ENCODE measurements around the gene PEX10. TPM values are rescaled to one million over a fixed set of nuclear protein-coding genes. Genes with fewer than 3 reads are reported as not detected.

The PEX10 gene
- total RNA-seq, 1 donor from 2014 or later: 24.2 TPM

DNA sequence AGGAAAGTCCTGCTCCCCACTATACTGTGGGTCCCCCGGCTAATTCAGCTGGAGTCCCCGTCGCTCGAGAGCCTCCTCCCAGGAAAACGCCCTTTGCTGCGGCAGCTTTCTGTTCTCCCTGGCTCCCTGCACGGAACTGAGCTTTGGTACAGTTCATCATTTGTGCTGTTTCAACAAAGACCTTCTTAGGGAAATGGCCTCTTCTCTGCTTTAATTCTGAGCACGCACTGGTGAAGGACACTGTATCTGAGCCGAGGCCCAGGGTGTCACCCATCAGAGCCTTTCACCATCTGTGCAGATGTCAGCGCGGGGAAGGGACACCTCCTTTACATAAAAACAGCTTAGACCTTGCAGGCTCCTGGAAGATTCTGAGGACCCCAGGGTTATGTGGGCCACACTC is 13.5 kb upstream of the PEX10 start:
- peaks cover 1% of the 10 kb centered on the region for H3K36me3 Mint-ChIP-seq (ENCODE audit: low read depth)
- no peaks in the 10 kb centered on the region for H3K4me1 Mint-ChIP-seq
- DNase-seq: no peak
- H3K27me3 Mint-ChIP-seq: no peaks in the 10 kb centered on the region
- intact Hi-C loops (cut with micrococcal nuclease): no loop called here
- H3K9me3 Mint-ChIP-seq: no peaks in the 10 kb centered on the region
- no peak overlapping the region for H3K27ac Mint-ChIP-seq
- H3K4me3 Mint-ChIP-seq: no peak overlapping the region

DNA sequence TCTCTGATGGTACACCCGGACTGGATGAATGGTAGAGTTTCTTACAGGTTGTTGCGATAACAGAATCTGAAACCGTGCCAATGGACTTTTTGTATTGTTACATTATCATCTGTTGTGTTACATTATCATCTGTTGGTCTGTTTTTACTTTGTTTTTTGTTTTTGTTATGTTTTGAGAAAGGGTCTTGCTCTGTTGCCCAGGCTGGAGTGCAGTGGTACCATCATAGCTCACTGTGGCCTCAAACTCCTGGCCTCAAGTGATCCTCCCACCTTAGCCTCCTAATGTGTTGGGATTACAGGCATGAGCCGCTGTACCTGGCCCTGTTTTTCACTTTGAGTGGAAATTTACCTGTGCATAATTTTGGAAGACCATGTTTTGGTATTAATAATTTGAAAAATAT is 10.2 kb upstream of the PEX10 start:
- H3K36me3 Mint-ChIP-seq (ENCODE audit: low read depth): peaks cover 1% of the 10 kb centered on the region
- intact Hi-C loops (cut with micrococcal nuclease): no loop called here
- no peak overlapping the region for H3K27ac Mint-ChIP-seq
- no peak for DNase-seq
- no peaks in the 10 kb centered on the region for H3K9me3 Mint-ChIP-seq
- no peak overlapping the region for H3K4me3 Mint-ChIP-seq
- no peaks in the 10 kb centered on the region for H3K27me3 Mint-ChIP-seq
- peaks cover 3% of the 10 kb centered on the region for H3K4me1 Mint-ChIP-seq

DNA sequence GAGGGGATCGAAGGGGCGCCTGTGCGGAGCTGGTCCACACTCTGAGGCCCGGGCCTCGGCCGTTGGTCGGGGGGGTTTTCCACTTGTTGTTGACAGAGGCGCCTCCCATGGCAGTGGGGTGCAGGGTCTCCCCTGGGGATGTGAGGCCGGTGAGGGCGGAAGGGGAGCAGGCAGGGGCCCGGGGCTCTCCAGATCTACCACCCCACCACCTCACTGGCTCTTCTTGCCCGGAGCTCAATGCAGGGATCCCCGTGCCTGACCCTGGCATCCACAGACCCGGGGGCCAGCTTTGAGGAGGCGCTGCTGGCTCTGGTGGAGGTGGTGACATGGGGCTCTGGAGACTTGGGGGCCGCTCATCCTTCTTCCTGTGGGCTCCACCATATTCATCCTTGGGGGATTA is 7.1 kb upstream of the PEX10 start:
- Mint-ChIP-seq H3K36me3 (ENCODE audit: low read depth) (peaks cover 1% of the 10 kb centered on the region), H3K27me3 (no peaks in the 10 kb centered on the region), H3K4me1 (peaks cover 22% of the 10 kb centered on the region), H3K9me3 (no peaks in the 10 kb centered on the region), H3K27ac (no peak overlapping the region), H3K4me3 (no peak overlapping the region)
- no peak for DNase-seq
- intact Hi-C loops (cut with micrococcal nuclease): loop anchor here (10.0 kb wide), 1 partner anchor 1205 kb away; the partner anchor contains the start of gene TPRG1L

DNA sequence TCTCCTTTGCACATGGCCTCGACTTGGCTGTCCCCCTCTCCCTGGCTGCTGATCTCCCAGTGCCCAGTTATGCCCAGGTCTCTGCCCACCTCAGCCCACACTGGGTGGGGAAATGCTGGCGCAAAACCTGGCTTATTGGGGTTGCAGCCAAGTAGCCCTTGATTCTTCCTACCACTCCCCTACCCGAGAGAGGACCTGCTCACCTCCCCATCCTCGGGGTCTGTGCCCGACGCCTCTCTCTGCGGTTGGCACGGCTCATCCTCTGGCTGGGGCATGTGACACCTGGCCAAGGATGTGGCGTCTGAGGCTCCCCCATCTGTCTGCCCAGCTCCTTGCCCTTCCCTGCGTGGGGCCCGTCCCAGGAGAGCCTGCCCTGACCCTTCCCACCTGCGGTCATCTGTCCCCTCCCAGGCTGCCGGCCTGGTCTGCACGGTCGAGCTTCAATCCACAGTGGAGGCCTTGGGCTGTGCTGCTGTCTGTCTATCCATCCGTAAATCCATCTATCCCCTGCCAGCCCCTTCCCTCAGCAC is 6.5 kb upstream of the PEX10 start:
- Mint-ChIP-seq H3K36me3 (ENCODE audit: low read depth) (peaks cover 1% of the 10 kb centered on the region), H3K9me3 (no peaks in the 10 kb centered on the region), H3K4me1 (peaks cover 28% of the 10 kb centered on the region), H3K4me3 (no peak overlapping the region), H3K27ac (no peak overlapping the region), H3K27me3 (no peaks in the 10 kb centered on the region)
- intact Hi-C loops (cut with micrococcal nuclease): loop anchor here (10.0 kb wide), 1 partner anchor 1206 kb away; the partner anchor contains the start of gene TPRG1L
- no peak for DNase-seq

DNA sequence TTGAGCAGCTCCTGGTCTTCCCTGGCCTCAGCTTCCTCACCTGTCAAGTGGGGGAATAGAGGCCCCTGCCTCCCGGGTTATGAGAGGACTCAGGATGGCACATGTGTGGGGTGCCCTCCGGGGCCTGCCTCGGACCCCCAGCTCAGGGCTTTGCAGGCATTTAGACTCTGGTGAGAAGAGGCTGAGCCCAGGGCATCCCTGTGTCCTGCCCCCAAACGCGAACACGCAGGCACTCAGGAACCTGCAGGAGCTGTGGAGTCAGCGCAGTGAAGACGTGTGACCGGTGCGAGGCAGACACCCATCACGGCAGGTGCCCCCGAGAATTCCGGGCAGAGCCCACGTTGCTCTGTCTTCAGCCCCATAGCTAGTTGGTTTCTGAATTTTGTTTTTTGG is 5.5 kb upstream of the PEX10 start:
- intact Hi-C loops (cut with micrococcal nuclease): loop anchor here (10.0 kb wide), 1 partner anchor 1207 kb away; the partner anchor contains the start of gene TPRG1L
- Mint-ChIP-seq H3K36me3 (ENCODE audit: low read depth) (no peaks in the 10 kb centered on the region), H3K4me1 (peaks cover 28% of the 10 kb centered on the region), H3K4me3 (no peak overlapping the region), H3K27ac (no peak overlapping the region), H3K27me3 (no peaks in the 10 kb centered on the region), H3K9me3 (no peaks in the 10 kb centered on the region)
- no peak for DNase-seq

DNA sequence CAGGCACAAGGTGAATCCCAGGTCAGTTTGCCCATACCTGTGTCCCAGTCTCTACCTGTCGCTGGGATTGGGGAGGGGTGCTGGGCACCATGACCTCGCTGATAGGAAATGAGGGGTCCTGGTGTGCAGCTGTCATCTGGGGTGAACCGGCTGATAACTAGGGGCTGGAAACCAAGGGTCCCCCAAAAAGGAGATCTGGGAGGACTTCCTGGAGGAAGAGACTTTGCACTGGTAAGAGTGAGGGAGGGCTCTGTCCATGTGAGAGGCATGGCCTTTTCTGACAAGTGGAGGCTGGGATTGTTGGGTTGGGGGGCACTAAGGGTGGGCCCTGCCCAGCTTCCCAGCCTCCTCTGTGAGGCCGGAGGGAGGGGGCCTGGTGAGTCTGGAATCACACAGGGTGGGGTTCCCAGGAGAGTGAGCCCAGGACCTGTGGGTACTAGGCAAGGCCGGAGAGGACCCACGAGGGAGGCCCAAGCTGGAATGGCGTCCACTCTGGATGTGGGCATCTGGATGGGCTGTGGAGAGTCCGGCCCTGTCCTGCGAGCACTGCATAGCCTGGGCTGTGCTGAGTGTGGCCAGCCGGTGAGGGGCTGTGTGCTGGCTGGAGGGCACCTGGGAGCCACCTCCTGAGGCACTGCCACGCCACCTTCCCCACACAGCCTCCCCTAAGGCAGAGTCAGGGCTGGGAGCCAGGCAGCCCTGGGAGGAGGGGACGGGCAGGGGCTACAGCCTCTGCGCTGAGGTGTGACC is 4.9 kb upstream of the PEX10 start:
- peak overlapping the region; percentile 73 for H3K27ac Mint-ChIP-seq
- peaks cover 28% of the 10 kb centered on the region for H3K4me1 Mint-ChIP-seq
- H3K36me3 Mint-ChIP-seq (ENCODE audit: low read depth): no peaks in the 10 kb centered on the region
- no peaks in the 10 kb centered on the region for H3K9me3 Mint-ChIP-seq
- H3K27me3 Mint-ChIP-seq: no peaks in the 10 kb centered on the region
- H3K4me3 Mint-ChIP-seq: peak overlapping the region; percentile 88
- no peak for DNase-seq
- intact Hi-C loops (cut with micrococcal nuclease): loop anchor here (10.0 kb wide), 1 partner anchor 1208 kb away; the partner anchor contains the start of gene TPRG1L

DNA sequence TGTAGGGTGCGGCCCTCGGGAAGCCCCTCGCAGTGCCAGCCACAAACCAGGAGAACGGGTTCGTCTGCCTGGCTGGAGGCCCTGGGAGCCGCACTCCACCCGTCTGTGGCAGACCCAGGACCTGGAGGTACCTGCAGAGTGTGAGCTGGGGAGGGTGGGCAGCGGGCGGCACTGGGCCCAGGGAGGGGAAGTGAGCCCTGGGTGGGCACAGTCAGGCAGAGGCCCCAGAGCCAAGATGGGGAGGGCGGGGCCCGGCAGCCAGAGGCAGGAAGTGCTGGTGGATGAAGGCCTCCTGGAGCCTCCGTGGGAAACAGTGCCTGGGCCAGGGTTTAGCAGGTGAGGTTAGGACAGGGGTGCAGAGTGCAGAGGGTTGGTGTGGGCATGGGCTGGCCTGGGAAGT is 4.0 kb upstream of the PEX10 start:
- intact Hi-C loops (cut with micrococcal nuclease): loop anchor here (10.0 kb wide), 1 partner anchor 1208 kb away; the partner anchor contains the start of gene TPRG1L
- H3K4me1 Mint-ChIP-seq: peaks cover 30% of the 10 kb centered on the region
- peak overlapping the region; percentile 88 for H3K4me3 Mint-ChIP-seq
- no peaks in the 10 kb centered on the region for H3K27me3 Mint-ChIP-seq
- H3K9me3 Mint-ChIP-seq: no peaks in the 10 kb centered on the region
- peak; percentile 84 for DNase-seq
- peak overlapping the region; percentile 73 for H3K27ac Mint-ChIP-seq
- peaks cover 2% of the 10 kb centered on the region for H3K36me3 Mint-ChIP-seq (ENCODE audit: low read depth)

DNA sequence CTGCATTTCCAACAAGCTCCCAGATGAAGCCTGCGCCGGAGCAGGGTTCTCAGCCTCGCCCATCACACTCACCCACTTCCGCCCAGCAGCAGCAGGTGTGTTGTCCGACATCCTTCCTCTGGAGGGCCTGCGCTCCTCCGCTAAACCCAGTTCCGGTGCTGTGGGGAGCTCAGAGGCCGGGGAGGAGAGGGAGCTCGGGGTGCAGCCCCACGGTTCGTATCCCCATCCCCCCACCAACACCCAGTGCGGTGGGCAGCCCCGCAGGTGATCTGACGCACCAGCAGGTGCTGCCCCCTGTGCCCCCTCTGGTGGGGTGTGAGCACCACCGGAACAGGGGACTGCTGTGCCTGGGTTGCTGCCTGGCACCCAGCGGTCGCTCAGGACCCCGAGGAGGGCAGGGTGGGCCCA is 3.4 kb upstream of the PEX10 start:
- Mint-ChIP-seq H3K27ac (peak overlapping the region; percentile 92), H3K9me3 (no peaks in the 10 kb centered on the region), H3K36me3 (ENCODE audit: low read depth) (peaks cover 2% of the 10 kb centered on the region), H3K4me1 (peaks cover 30% of the 10 kb centered on the region), H3K27me3 (no peaks in the 10 kb centered on the region), H3K4me3 (peak overlapping the region; percentile 88)
- peak; percentile 86 for DNase-seq
- intact Hi-C loops (cut with micrococcal nuclease): loop anchor here (10.0 kb wide), 1 partner anchor 1209 kb away; the partner anchor contains the start of gene TPRG1L

DNA sequence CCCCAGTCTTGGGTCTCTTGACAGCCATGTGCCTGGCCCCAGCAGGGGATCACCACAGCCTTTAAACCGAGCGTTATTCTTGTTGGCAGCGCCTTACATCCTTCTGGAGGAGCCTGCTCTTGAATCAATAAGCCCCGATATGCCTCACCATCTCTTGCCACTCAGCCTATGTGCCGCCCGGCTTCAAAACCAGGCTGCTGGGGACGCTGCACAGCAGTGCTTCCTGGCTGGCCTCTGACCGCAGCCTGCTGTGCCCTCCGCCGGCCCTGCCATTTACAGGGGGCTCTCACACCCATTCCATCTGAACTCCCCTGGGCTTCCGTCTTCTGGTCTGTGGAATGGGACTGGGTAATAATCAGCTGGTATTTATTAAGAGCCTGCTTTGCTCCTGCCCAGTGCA is 3.0 kb upstream of the PEX10 start:
- DNase-seq: no peak
- Mint-ChIP-seq H3K27me3 (no peaks in the 10 kb centered on the region), H3K4me1 (peaks cover 30% of the 10 kb centered on the region), H3K9me3 (no peaks in the 10 kb centered on the region), H3K27ac (peak overlapping the region; percentile 92), H3K4me3 (peak overlapping the region; percentile 88), H3K36me3 (ENCODE audit: low read depth) (peaks cover 4% of the 10 kb centered on the region)
- intact Hi-C loops (cut with micrococcal nuclease): loop anchor here (10.0 kb wide), 1 partner anchor 1209 kb away; the partner anchor contains the start of gene TPRG1L

DNA sequence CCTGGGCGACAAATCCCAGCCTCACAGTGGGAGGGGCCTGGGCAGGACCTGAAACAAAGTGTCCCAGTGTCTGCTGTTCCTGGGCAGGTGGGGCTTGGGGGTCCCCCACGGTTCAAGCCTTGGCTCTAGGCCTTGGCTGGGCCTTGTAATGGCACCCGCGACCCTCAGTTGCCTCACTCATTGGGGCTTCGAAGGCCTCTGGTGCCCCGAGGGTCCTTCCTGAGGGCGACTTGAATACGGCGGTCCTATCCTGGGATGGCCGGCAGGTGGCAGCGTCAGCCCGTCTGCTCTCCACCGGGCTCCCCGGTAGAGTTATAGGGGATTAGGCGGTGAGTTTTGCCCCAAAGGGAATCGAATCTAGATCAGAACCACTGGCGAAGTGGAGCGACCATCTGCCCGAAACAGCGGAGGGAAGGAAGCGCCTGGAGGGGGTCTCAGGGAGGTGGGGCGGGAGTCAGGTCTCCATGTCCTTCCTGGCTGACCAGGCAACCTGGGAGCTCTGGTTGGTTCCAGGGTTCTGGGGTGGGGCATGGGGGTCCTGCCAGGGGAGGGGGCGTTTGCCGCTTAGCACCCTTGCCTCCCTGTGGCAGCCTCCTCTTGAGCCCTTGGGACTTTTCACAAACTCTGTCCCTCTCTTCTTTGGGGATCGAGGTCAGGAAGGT is 2.1 kb upstream of the PEX10 start:
- peaks cover 30% of the 10 kb centered on the region for H3K4me1 Mint-ChIP-seq
- H3K36me3 Mint-ChIP-seq (ENCODE audit: low read depth): peaks cover 4% of the 10 kb centered on the region
- H3K9me3 Mint-ChIP-seq: no peaks in the 10 kb centered on the region
- H3K4me3 Mint-ChIP-seq: peak overlapping the region; percentile 88
- intact Hi-C loops (cut with micrococcal nuclease): loop anchor here (1.0 to 10.0 kb wide), 6 partner anchors 112 to 1210 kb away; partner anchors contain the start of genes PANK4, PRXL2B and TPRG1L
- H3K27ac Mint-ChIP-seq: peak overlapping the region; percentile 83
- peak; percentile 94 for DNase-seq
- H3K27me3 Mint-ChIP-seq: no peaks in the 10 kb centered on the region

DNA sequence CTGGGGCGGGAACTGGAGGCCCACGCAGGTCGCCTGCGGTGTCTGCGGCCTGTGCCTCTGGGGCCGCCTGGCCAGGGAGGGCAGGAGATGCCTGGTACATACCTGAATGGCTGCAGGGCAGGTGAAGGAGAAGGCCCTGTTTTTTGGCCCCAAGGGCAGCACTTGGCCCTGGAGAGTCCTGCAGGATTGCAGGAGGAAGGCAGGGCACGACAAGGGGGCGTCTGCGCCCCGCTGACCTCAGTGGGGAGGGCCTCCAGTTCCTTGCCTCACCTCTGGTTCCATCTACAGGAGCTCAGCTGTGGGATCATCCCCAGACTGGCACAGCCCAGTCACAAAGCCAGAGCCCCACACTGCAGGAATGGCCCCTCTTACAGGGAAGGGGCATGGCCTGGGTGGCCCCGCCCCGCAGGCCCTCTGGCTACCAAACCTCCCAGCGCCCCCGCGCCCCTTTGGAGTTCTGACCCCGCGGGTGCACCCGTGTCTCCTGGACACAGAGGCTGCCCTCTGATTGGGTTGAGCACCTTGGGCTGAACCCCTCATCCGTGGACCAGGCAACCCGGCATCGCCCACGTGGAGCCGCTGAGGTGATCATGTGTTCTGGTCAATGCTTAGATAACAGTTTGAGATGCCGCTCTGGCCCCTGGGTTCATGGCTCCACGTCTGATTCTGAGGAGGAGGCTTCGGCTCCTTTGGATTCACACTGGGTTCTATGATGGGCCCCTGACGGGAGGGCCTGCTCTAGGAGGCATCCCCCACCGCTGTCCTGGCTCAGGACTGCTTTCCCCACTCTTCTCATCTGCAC is 1.3 kb upstream of the PEX10 start:
- peak overlapping the region; percentile 83 for H3K27ac Mint-ChIP-seq

DNA sequence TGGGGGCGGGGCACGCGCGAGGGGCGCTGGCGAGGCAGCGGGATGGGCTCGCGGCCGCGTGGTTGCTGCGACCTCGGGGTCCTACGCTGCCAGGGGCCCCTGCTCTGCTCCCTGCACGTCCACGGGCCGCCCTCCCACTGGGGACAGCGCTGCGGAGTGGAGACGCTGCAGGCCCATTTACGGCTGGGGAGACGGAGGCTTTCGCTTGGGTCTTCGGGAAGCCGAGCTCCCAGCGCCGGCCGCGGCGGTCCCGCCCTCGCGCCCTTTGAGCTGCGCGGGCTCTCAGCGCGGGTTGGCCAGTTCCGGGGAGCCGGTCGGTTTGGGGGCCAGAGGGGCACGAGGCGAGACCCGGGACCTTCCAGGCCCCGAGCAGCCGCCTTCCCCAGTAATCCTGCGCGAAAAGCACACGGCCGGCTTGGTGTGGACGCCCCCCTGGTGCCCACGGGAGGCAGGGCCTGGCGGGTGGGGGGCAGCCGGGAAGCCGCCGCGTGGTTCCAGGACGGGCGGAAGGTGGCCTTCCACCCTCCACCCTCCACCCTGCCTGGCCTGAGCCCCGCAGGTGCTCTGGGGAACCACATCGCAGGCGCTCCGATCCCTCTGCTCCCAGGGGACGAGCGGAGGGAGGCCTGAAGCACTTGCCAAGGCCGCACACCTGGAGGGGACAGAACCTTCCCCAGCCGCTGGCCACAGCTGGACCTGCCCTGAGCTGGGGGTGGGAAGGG is 570 bp upstream of the PEX10 start:
- intact Hi-C loops (cut with micrococcal nuclease): loop anchor here (1.0 to 10.0 kb wide), 4 partner anchors 22 to 1212 kb away; partner anchors contain the start of genes MORN1, PRXL2B, RER1 and TPRG1L
- peak overlapping the region; percentile 84 for H3K27ac Mint-ChIP-seq
- H3K4me3 Mint-ChIP-seq: peak overlapping the region; percentile 88
- DNase-seq: no peak
- H3K36me3 Mint-ChIP-seq (ENCODE audit: low read depth): peaks cover 8% of the 10 kb centered on the region
- no peaks in the 10 kb centered on the region for H3K9me3 Mint-ChIP-seq
- H3K27me3 Mint-ChIP-seq: no peaks in the 10 kb centered on the region
- peaks cover 27% of the 10 kb centered on the region for H3K4me1 Mint-ChIP-seq

More for the DNA sequence above, 1.3 kb upstream of the PEX10 start:
- peak; percentile 72 for DNase-seq
- H3K4me1 Mint-ChIP-seq: peaks cover 27% of the 10 kb centered on the region
- H3K36me3 Mint-ChIP-seq (ENCODE audit: low read depth): peaks cover 8% of the 10 kb centered on the region
- no peaks in the 10 kb centered on the region for H3K27me3 Mint-ChIP-seq
- H3K4me3 Mint-ChIP-seq: peak overlapping the region; percentile 88
- H3K9me3 Mint-ChIP-seq: no peaks in the 10 kb centered on the region
- intact Hi-C loops (cut with micrococcal nuclease): loop anchor here (1.0 to 10.0 kb wide), 6 partner anchors 113 to 1211 kb away; partner anchors contain the start of genes PANK4, PRXL2B and TPRG1L

Measured in activated CD4-positive, alpha-beta T cell treated with anti-CD3 and anti-CD28 coated beads, Interleukin-2, amount 10 ng/mL, durations not matched to agents 24 days and 14 days (primary cell).